Common myeloid progenitor, CD34-positive (primary cell): ENCODE measurements around the gene B4GALT5.

ENCODE experiments used
- CTCF ChIA-PET: fragments of 350-600 bp; sonication (Branson Sonifier 250); formaldehyde crosslinking; loops from one replicate; lab custom pipeline; 2021; ENCODE audit warnings: antibody characterized with exemption; lab: Charles Lee
- POLR2A ChIA-PET: fragments of 350-600 bp; sonication (Branson Sonifier 250); formaldehyde crosslinking; loops from one replicate; lab custom pipeline; 2021; ENCODE audit warnings: antibody characterized with exemption; lab: Charles Lee
- DNase-seq, 3 donors: peaks; one replicate each; pipeline versions ENCODE4 v3.0.0 to v3.0.0-alpha.2; 2013
- H3K27ac ChIP-seq, 2 experiments: 1 replicate in 1 of 2; 2 replicates in 1 of 2; pipeline ENCODE4 v1.7.0; 2013; ENCODE audit warnings: inconsistent platforms in 2 of 2, low read length in 2 of 2, mild to moderate bottlenecking in 2 of 2, low read depth in 1 of 2, moderate library complexity in 1 of 2; ENCODE audit not compliant: severe bottlenecking in 2 of 2, insufficient read depth in 1 of 2, poor library complexity in 1 of 2
- H3K27me3 ChIP-seq, 5 experiments: replicated peaks in 2 of 5; 1 replicate in 3 of 5; 2 replicates in 2 of 5; pipeline versions ENCODE4 v1.6.1 to v1.7.0; 2013; ENCODE audit warnings: low read length in 4 of 5, mild to moderate bottlenecking in 2 of 5, moderate library complexity in 2 of 5, inconsistent platforms in 1 of 5; ENCODE audit not compliant: insufficient read depth in 5 of 5, control insufficient read depth in 4 of 5
- H3K36me3 ChIP-seq, 4 experiments: 1 replicate in 2 of 4; 2 replicates in 2 of 4; pipeline versions ENCODE4 v1.6.1 to v1.7.0; 2013; ENCODE audit warnings: low read length in 3 of 4, control low read depth in 1 of 4, mild to moderate bottlenecking in 1 of 4; ENCODE audit not compliant: control insufficient read depth in 4 of 4, insufficient read depth in 4 of 4
- H3K4me1 ChIP-seq, 4 experiments: 1 replicate in 3 of 4; 2 replicates in 1 of 4; pipeline versions ENCODE4 v1.6.1 to v1.7.1; 2013; ENCODE audit warnings: low read length in 3 of 4, mild to moderate bottlenecking in 3 of 4, control low read depth in 1 of 4, inconsistent platforms in 1 of 4, moderate library complexity in 1 of 4; ENCODE audit not compliant: control insufficient read depth in 4 of 4, insufficient read depth in 4 of 4; ENCODE audit errors: control extremely low read depth in 1 of 4
- H3K4me3 ChIP-seq, 7 experiments: 1 replicate in 4 of 7; 2 replicates in 3 of 7; pipeline versions ENCODE4 v1.5.1 to v1.7.0; 2013; ENCODE audit warnings: mild to moderate bottlenecking in 7 of 7, low read length in 6 of 7, moderate library complexity in 6 of 7, inconsistent platforms in 2 of 7, low read depth in 2 of 7, control low read depth in 1 of 7; ENCODE audit not compliant: insufficient read depth in 4 of 7, control insufficient read depth in 1 of 7; ENCODE audit errors: extremely low read depth in 1 of 7
- H3K9me3 ChIP-seq, 5 experiments: 1 replicate in 4 of 5; 2 replicates in 1 of 5; pipeline versions ENCODE4 v1.6.1 to v1.7.1; 2013; ENCODE audit warnings: low read length in 4 of 5, mild to moderate bottlenecking in 2 of 5, inconsistent platforms in 1 of 5, low read depth in 1 of 5, moderate library complexity in 1 of 5; ENCODE audit not compliant: control insufficient read depth in 4 of 5, insufficient read depth in 2 of 5; ENCODE audit errors: control extremely low read depth in 1 of 5
- WGBS: methylation state at CpG from one replicate; pipeline ENCODE4 v1.1.5; 2013; ENCODE audit not compliant: insufficient coverage; 5-methylcytosine and 5-hydroxymethylcytosine counted together

The B4GALT5 gene

DNA sequence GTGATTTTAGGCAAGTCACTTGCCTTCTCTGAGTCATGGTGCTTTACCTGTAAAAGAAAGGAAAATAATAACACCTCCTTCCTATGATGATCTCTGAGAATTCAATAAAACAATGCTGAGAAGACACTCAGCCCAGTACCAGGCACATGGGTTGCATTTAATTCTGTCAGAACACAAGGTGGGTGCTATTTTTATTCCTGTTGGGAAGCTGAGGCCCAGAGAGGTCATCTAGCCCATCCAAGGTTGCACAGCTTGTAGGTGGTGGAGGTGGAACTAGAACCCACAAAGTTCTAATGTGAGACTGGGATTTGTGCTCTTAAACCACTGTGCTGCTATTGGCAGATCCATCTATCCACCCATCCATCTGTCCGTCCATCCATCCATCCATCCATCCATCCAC lies 106.1 kb downstream of the B4GALT5 start:
- Histone ChIP-seq H3K4me3 (no peak overlapping the region), H3K27ac (no peak overlapping the region), H3K9me3 (no peaks in the 10 kb centered on the region), H3K36me3 (no peaks in the 10 kb centered on the region), H3K4me1 (peaks cover 0 to 12% (median 10%) of the 10 kb centered on the region in 4 experiments), H3K27me3 (peaks cover 0 to 13% (median 4%) of the 10 kb centered on the region in 5 experiments)
- ChIA-PET POLR2A (no interaction called here), CTCF (interaction anchor here (0.8 to 9.1 kb wide), 10 partner anchors 8 to 277 kb away, joined by 3 to 155 read pairs (median 8); no protein-coding TSS in a partner anchor)
- no peak for DNase-seq
- 100% methylated on average over 1 of the region's 1 CpG for WGBS

DNA sequence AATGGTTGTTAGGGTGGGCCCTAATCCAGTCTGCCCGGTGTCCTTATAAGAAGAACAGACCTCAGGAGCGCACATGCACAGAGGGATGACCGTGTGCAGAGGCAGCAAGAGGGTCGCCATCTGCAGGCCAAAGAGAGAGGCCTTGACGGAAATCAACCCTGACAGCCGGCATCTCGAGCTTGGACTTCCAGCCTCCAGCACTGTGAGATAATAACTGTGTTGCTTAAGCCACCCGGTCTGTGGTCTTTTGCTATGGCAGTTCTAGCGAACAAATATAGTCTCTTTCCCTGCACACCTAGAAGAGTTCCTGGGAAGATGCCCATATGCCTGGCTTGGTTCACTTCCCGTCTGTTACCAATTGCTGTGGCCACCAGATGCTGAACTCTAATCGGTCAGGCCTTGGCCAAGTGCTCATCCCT lies 110.5 kb downstream of the B4GALT5 start:
- Histone ChIP-seq H3K9me3 (no peaks in the 10 kb centered on the region), H3K27me3 (peaks cover 0 to 8% (median 3%) of the 10 kb centered on the region in 5 experiments), H3K4me3 (no peak overlapping the region), H3K27ac (no peak overlapping the region), H3K36me3 (no peaks in the 10 kb centered on the region), H3K4me1 (no peaks in the 10 kb centered on the region)
- WGBS: 83% methylated on average over 11 of the region's 11 CpGs
- POLR2A ChIA-PET: no interaction called here
- no peak for DNase-seq
- CTCF ChIA-PET: interaction anchor here (1.0 to 8.3 kb wide), 2 partner anchors 10 to 62 kb away, joined by 3 to 155 read pairs; no protein-coding TSS in a partner anchor

DNA sequence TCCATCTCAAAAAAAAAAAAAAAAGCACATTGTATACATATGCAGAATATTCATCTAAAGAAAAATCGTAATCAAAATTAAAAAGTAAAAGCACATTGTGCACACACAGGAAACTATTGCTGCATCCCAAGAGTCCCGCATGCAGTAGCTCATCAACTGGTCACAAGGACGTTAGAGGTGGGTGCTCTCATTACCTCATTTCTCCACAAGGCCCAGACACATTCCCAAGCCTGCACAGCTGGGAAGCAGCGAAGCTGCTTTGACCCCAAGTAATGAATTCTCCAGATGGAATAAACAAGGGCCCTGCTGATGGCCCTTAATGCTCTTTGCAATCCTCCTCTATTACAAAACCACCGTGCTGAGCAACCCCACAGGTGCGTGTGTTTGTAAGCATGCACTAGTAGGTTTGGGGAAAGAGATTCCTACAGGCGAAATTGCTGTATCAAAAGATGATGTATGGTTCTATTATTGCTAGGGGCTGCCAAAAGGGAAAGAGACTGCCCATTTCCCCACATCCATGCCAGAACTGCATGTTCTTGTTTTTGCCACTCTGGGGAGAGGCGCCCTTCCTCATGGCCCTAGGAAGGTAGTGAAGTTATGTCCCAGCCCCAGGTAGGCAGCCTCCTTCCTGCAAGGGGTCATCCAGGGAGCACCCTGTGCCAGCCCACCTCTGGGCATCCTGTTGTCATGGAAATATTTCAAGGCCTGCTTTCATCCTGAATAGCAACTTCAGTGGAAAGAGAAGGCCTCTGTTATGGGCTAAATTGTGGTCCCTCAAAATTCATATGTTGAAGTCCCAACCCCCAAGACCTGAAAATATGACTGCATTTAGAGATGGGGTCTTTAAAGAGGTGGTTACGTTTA lies 111.1 kb downstream of the B4GALT5 start:
- no peaks in the 10 kb centered on the region for H3K36me3 ChIP-seq
- H3K9me3 ChIP-seq: no peaks in the 10 kb centered on the region
- ChIA-PET POLR2A (no interaction called here), CTCF (interaction anchor here (0.8 to 8.3 kb wide), 4 partner anchors 17 to 61 kb away, joined by 3 to 155 read pairs (median 3); no protein-coding TSS in a partner anchor)
- H3K27ac ChIP-seq: no peak overlapping the region
- 96% methylated on average over 3 of the region's 9 CpGs for WGBS
- H3K4me3 ChIP-seq: no peak overlapping the region
- H3K4me1 ChIP-seq: no peaks in the 10 kb centered on the region
- DNase-seq: no peak
- H3K27me3 ChIP-seq: peaks cover 0 to 1% (median 0%) of the 10 kb centered on the region in 5 experiments

DNA sequence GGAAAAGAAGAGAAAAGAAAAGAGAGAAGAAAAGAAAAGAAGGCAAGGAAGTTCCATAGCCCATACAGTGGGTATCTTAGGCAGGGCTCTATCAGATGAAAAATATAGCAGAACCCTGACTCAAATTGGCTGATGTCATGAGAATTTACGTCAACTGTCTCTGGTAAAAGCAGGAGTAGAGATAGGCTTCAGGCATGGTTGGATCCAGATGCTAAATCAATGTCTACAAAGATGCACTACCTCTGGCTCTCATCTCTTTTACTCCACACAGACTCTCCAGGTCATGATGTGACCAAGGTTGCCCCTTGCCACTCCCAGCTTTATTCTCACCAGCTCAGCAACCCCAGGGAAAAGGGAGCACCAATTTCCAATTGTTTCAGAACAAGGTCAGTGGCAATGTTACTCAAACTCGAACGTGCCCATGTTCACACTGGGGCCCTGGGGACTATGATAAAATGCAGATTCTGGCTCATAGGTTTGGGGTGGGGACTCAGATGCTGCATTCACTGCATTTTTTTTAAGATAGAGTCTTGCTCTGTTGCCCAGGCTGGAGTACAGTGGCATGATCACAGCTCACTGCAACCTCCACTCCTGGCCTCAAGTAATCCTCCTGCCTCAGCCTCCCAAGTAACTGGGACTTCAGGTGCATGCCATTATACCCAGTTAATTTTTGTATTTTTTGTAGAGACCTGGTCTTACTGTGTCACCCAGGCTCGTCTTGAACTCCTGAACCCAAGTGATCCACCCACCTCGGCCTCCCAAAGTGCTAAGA lies 112.3 kb downstream of the B4GALT5 start:
- no peaks in the 10 kb centered on the region for H3K36me3 ChIP-seq
- H3K9me3 ChIP-seq: no peaks in the 10 kb centered on the region
- H3K4me1 ChIP-seq: peaks cover 0 to 4% (median 1%) of the 10 kb centered on the region in 4 experiments
- no peaks in the 10 kb centered on the region for H3K27me3 ChIP-seq
- ChIA-PET CTCF (interaction anchor here (1.1 to 1.3 kb wide), 3 partner anchors 8 to 59 kb away, joined by 3 to 5 read pairs (median 3); no protein-coding TSS in a partner anchor), POLR2A (no interaction called here)
- no peak overlapping the region for H3K4me3 ChIP-seq
- WGBS: 100% methylated on average over 5 of the region's 5 CpGs
- no peak overlapping the region for H3K27ac ChIP-seq
- DNase-seq: no peak

DNA sequence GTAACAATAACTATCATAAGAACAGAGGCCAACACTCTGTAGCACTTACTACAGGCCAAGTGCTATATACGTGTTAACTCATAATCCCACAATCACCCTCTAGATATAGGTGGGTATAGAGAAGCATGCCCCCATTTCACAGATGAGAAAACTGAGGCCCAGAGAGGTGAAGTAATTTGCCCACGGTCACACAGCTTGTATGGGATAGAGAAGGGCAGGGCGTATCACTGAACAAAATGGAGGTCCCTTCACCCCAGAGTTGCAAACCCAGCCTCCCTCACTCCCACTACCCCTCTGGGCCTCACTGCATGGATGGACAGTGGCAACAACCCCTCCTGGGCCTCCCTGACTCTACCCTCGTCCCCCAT lies 113.9 kb downstream of the B4GALT5 start:
- Histone ChIP-seq H3K4me3 (no peak overlapping the region), H3K4me1 (peaks cover 0 to 15% (median 9%) of the 10 kb centered on the region in 4 experiments), H3K27me3 (no peaks in the 10 kb centered on the region), H3K36me3 (no peaks in the 10 kb centered on the region), H3K27ac (no peak overlapping the region), H3K9me3 (no peaks in the 10 kb centered on the region)
- POLR2A ChIA-PET: no interaction called here
- WGBS: no CpG with 5 or more reads among the region's 4 CpGs
- CTCF ChIA-PET: interaction anchor here (1.2 to 4.6 kb wide), 2 partner anchors 9 kb away, joined by 4 to 30 read pairs; no protein-coding TSS in a partner anchor
- DNase-seq: no peak

DNA sequence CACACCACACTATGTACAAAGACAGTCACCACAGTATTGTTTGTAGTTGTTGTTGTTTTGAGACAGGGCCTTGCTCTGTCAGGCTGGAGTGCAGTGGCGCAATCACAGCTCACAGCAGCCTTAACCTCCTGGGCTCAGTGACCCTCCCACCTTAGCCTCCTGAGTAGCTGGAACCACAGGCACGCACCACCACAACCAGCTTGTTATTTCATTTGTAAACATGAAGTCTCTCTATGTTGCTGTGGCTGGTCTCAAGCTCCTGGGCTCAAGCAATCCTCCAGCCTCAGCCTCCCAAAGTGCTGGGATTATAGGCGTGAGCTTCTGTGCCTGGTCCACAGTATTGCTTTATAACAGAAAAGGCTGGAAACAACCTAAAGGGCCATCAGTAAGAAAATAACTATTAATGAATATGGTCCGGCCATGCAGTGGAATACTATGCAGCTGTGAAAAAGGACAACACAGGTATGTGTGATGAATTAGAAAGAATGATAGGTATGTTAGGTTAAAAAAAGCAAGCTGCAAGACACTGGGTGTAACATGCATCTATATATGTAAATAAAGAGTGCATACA lies 115.8 kb downstream of the B4GALT5 start:
- H3K27ac ChIP-seq: no peak overlapping the region
- ChIA-PET POLR2A (no interaction called here), CTCF (interaction anchor here (1.4 to 4.6 kb wide), 3 partner anchors 11 to 248 kb away, joined by 4 to 30 read pairs (median 5); no protein-coding TSS in a partner anchor)
- H3K4me1 ChIP-seq: peaks cover 0 to 15% (median 11%) of the 10 kb centered on the region in 4 experiments
- no peak for DNase-seq
- 100% methylated on average over 3 of the region's 4 CpGs for WGBS
- H3K9me3 ChIP-seq: no peaks in the 10 kb centered on the region
- peaks cover 0 to 2% (median 0%) of the 10 kb centered on the region in 5 experiments for H3K27me3 ChIP-seq
- no peak overlapping the region for H3K4me3 ChIP-seq
- no peaks in the 10 kb centered on the region for H3K36me3 ChIP-seq
